ENCODE measurements around the gene PIGM. TPM values are rescaled to one million over a fixed set of nuclear protein-coding genes. Genes with fewer than 3 reads are reported as not detected.

The PIGM gene
- total RNA-seq, 1 donor from 2014 or later, result 2.0 TPM

DNA sequence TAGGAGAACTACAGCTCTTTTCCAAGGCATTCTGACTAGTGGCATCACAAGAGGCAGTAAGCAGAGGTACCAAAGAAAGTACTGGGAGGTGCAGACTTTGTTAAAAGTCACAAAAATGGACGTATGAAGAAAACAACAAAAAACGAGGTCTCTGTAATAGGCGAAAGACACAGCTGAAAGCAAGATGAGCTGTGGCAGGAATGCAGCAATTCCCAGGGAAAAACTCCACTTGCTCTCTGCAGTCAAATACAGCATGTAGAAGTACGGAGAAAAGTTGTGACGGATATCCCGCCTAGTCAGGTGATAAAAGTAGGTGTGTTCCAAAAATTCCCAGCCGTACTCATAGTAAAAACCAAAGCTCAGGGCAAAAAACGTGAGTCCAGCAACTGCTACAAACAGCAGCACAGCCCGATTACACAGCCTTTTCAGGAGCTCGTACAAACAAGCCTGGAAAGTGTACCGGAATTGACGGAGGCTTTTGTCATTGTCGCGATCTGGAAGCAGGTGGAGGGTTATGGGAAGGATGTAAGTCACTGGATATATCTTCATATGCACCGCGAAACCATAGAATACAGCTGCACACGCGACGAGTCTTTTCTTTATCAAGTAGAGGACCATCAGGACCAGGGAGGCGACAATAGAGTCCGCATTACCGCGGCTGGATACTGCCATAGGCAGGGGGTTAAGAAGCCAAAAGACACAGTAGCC, 979 bp downstream of the PIGM start:
- DNase-seq (no peak), ATAC-seq (ENCODE audit: poor library complexity) (peak; percentile 34)
- intact Hi-C loops (cut with DNase I), result no loop called here

- ATAC-seq (ENCODE audit: poor library complexity) (no peak), DNase-seq (no peak)
- intact Hi-C loops (cut with DNase I), result no loop called here
These were observed 3.4 kb downstream of the PIGM start for GRCh38 chr1:160028426-160028825.

GRCh38 chr1:160025314-160025713, 6.5 kb downstream of the PIGM start:
- no peak for DNase-seq
- no peak for ATAC-seq (ENCODE audit: poor library complexity)
- intact Hi-C loops (cut with DNase I), result no loop called here

DNA sequence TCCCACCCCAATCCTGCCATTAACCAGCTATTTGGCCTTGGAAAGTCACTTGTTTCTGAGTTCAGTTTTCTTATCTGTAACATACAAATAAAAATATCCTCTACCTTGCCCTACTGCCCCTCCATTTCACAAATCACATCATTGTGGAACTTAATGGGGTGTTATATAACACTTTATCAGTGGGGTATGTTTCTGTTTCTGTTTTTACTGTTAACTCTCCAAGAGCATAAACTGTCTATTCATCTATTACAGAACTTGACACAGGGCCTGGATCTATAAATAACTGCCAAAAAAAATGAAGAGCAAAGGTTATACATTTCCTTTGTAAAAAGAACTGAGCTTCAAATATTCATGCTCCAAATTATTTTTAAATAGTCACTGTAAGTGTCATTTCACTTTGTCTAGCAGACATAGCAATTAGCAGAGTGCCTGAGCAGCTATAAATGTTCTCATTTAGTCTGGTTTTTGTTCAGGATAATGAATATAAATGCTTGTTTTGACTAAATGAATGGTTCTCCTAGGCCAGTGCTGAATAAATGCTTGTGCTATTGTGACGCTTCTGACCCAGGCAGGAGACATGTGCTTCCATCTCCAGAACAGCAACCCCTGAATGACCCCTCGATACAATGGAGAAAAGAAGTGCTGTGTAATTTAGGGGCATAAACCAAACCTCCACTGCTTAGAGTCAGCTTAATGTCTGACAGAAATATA, 7.4 kb downstream of the PIGM start:
- DNase-seq (no peak), ATAC-seq (ENCODE audit: poor library complexity) (peak; percentile 54)
- intact Hi-C loops (cut with DNase I), result no loop called here

DNA sequence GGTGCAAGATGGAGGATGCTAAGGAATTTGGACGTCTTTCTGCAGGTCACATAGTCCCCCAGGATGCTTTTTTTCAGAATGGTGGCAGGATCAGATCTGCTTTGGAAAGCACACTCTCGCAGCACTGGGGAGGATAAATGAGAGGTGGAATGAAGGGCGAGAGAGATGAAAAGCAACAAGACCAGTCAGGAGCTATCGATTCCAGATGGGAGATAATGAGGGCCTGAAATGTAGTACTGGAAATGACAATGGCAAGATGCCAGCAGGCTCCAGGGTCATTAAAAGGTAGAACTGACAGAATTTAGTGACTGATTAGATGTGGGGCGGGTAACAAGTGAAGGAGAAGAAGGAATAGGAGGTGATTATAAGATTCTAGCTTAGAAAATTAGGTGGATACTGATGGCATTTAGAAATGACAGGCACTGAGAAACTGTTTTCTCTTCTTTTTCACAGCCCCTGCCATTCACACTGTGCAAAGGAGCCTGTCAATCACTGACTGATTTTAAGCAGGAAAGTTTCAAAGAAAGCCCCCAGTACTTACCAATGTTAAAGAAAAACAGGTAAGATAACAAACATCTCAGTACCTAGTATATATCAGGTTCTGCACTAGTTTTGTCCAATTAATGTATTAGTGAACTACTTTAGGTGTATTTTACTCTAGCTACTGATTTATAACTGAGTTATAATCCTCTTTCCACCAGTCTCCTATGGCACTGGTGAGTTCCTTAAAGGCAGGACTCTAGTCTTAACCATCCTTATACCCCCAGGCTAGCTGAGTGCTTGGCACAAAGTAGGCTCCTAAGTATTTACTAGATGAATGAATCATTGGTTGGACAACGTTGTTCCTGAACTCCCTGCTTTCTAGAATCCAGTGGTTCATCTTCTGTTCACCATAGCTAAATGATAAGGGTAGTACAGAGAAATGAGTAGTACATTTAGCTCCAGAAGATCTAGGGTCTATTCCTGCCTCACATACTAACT, 9.2 kb downstream of the PIGM start:
- DNase-seq, result no peak
- no peak for ATAC-seq (ENCODE audit: poor library complexity)
- intact Hi-C loops (cut with DNase I), result no loop called here

GRCh38 chr1:160021376-160022074, 10.3 kb downstream of the PIGM start:
- no peak for DNase-seq
- intact Hi-C loops (cut with DNase I), result no loop called here
- no peak for ATAC-seq (ENCODE audit: poor library complexity)

DNA sequence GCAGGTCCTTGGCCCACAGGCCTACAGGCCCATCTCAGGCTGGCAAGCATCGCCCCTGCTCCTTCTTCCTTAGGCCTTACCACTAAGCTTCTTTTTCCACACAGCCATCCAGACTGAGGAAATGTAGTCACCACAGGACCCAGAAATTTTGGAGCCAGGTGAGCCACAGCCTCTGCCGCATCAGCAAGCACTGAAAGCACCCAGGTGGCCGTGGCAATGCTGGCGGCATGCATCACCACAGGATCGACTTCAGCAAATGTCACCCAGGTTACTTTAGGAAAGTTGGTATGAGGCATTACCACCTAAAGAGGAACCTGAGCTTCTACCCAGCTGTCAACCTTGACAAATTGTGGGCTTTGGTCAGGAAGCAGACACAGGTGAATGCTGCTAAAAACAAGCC, 11.6 kb downstream of the PIGM start:
- ATAC-seq (ENCODE audit: poor library complexity) (no peak), DNase-seq (no peak)
- intact Hi-C loops (cut with DNase I), result no loop called here

GRCh38 chr1:160018900-160019299, 12.9 kb downstream of the PIGM start:
- no peak for DNase-seq
- intact Hi-C loops (cut with DNase I), result no loop called here
- ATAC-seq (ENCODE audit: poor library complexity), result no peak

- intact Hi-C loops (cut with DNase I), result no loop called here
- DNase-seq, result no peak
- ATAC-seq (ENCODE audit: poor library complexity), result no peak
These were observed 13.4 kb downstream of the PIGM start for GRCh38 chr1:160018347-160018746.

GRCh38 chr1:160017592-160017991, 14.2 kb downstream of the PIGM start:
- no peak for DNase-seq
- intact Hi-C loops (cut with DNase I), result no loop called here
- no peak for ATAC-seq (ENCODE audit: poor library complexity)

DNA sequence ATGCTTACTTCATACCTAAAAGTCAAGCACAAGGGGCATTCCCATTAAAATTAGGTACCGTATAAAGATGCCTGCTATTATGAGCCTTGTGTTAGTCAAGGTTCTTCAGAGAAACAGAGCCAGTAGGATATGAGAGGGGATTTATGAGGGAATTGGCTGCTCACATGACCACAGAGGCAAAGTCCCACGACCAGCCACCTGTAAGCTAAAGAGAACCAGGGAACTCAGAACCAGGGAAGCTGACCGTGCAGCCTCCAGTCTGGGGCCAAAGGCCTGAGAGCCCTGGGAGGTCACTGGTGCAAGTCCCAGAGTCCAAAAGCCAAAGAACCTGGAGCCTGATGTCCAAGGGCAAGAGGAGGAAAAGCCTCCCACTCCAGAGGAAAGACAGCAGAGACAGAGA, 20.0 kb downstream of the PIGM start:
- no peak for ATAC-seq (ENCODE audit: poor library complexity)
- intact Hi-C loops (cut with DNase I), result no loop called here
- DNase-seq, result no peak

DNA sequence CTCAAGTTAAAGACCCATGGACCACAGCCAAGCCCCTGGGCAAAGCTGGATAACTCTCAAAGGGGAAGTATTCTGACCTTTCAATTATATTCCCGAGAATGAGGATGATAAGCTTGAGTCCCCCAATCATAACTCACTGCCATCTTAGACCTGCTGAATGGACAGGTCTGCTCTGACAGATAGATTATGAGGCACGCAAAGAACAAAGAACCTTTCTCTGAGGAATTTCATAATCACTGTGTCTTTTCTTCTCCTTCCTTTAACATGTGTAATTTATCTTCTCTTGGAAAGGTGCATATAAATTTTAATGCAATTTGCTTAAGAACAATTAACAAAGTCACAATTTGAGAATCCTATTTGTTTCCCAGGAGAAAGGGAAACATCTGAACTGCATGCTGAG, 22.0 kb downstream of the PIGM start:
- intact Hi-C loops (cut with DNase I), result loop anchor here (5.0 kb wide), 1 partner anchor 212 kb away; no protein-coding TSS in a partner anchor
- ATAC-seq (ENCODE audit: poor library complexity) (no peak), DNase-seq (no peak)

- ATAC-seq (ENCODE audit: poor library complexity) (no peak), DNase-seq (no peak)
- intact Hi-C loops (cut with DNase I), result loop anchor here (5.0 kb wide), 1 partner anchor 212 kb away; no protein-coding TSS in a partner anchor
These were observed 22.7 kb downstream of the PIGM start for GRCh38 chr1:160009081-160009480.

DNA sequence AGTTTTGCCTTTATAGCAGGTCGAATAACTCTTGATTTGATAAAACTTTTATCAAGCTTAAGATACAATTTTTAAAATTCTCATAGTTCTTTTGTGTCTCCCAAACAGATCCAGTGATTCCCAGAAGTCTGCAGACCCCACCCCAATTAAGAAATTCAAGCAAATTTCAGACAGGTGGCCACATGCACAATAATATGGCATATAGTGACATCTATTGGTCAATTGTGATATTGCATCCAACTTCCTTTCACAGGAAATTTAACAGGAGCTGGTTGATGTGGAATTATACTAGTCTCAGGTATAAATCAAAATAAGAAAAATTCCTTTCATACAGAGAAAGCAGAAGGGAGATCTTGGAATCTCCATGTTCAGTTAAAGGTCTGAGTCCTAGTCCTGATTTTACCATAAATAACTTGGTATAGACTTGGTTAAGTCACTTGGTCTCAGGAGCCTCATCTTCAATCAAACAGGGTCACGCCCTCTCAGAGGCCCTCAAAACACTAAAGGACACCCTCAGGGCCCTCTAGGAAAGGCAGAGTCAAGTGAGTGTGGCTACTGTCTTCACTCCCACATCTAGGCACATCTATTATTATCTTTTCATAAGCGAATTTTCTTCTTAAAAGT, 24.1 kb downstream of the PIGM start:
- DNase-seq, result no peak
- intact Hi-C loops (cut with DNase I), result loop anchor here (2.0 to 5.0 kb wide), 2 partner anchors 71 to 210 kb away; no protein-coding TSS in a partner anchor

GRCh38 chr1:160006312-160006940, 25.4 kb downstream of the PIGM start:
- ATAC-seq (ENCODE audit: poor library complexity), result peak; percentile 88
- intact Hi-C loops (cut with DNase I), result loop anchor here (2.0 to 5.0 kb wide), 2 partner anchors 70 to 209 kb away; no protein-coding TSS in a partner anchor
- peak; percentile 84 for DNase-seq

More for the DNA sequence above, 24.1 kb downstream of the PIGM start:
- ATAC-seq (ENCODE audit: poor library complexity), result no peak

GRCh38 chr1:160005070-160005469, 26.7 kb downstream of the PIGM start:
- no peak for DNase-seq
- intact Hi-C loops (cut with DNase I), result loop anchor here (5.0 kb wide), 1 partner anchor 208 kb away; no protein-coding TSS in a partner anchor
- ATAC-seq (ENCODE audit: poor library complexity), result no peak

DNA sequence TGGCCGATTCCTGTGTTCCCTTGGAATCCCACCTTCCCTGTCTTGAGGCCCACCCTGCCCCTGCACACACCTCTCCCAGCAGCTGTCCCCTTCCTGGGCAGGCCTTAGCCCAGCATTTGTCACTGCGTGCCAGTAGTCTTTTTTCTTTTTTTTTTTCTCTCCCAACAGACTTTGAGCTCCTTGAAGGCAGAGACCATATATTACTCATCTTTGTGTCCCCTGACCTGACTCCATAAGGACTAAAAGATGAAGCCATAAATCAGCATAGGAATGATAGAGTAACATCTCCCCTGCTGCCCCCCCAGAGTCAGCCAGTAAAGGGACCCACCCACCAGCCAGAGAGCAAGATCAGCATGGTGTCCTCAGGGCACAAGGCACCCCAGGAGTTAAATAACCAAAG, 27.4 kb downstream of the PIGM start:
- no peak for DNase-seq
- no peak for ATAC-seq (ENCODE audit: poor library complexity)
- intact Hi-C loops (cut with DNase I), result no loop called here

- ATAC-seq (ENCODE audit: poor library complexity), result no peak
- intact Hi-C loops (cut with DNase I), result no loop called here
These were observed 27.8 kb downstream of the PIGM start for GRCh38 chr1:160004001-160004400.

More at GRCh38 chr1:160004001-160004400, 27.8 kb downstream of the PIGM start:
- DNase-seq, result no peak
